Pancreas (tissue), 10 donors: ENCODE measurements around the gene ZMIZ1. TPM values are rescaled to one million over a fixed set of nuclear protein-coding genes. Genes with fewer than 3 reads are reported as not detected.
A peak's percentile ranks its signal among the peaks of the same experiment; 100 is the strongest.

Experiments used
- ATAC-seq, 4 donors: fragments of 200-7000 bp; cut with Tn5 transposase; one replicate each; pipeline versions ENCODE4 v1.8.0 to v1.9.1; 2020; ENCODE audit warnings: mild to moderate bottlenecking in 4 of 4, moderate library complexity in 4 of 4
- DNase-seq, 6 donors: peaks; one replicate each; pipeline ENCODE4 v3.0.0-alpha.2; 2020
- FAIRE-seq: peaks from 2 replicates; lab custom pipeline; 2012; peaks lifted over from hg19 to GRCh38; lab: Jason Lieb, UNC
- H3K27ac ChIP-seq, 4 donors: fragments of 200-600 bp; sonication (generic); 1 replicate in 3 of 4; 2 replicates in 1 of 4; pipeline versions ENCODE4 v1.5.0 to v1.8.0; 2020
- H3K27me3 ChIP-seq, 4 donors: fragments of 200-600 bp; one replicate each; pipeline ENCODE4 v1.8.0; 2021
- H3K36me3 ChIP-seq, 3 donors: fragments of 200-600 bp; sonication (generic) in 1 of 3; one replicate each; pipeline versions ENCODE4 v1.5.0 to v1.8.0; 2020 to 2021
- H3K4me1 ChIP-seq, 3 donors: fragments of 200-600 bp; one replicate each; pipeline ENCODE4 v1.8.0; 2021
- H3K4me3 ChIP-seq, 4 donors: fragments of 200-600 bp; sonication (generic) in 2 of 4; one replicate each; pipeline versions ENCODE4 v1.5.0 to v1.8.0; 2020 to 2021
- H3K9me3 ChIP-seq, 4 donors: fragments of 200-600 bp; one replicate each; pipeline ENCODE4 v1.8.0; 2021
- CTCF ChIP-seq, 4 donors: fragments of 200-600 bp; sonication (generic) in 3 of 4; IDR thresholded peaks; one replicate each; pipeline versions ENCODE4 v1.5.0 to v1.8.0; 2021; ENCODE audit warnings: antibody characterized with exemption in 4 of 4
- WGBS, 2 donors: extraction: QIAGEN DNeasy Blood & Tissue Kit; methylation state at CpG; one replicate each; pipeline ENCODE4 v1.1.7; 2013; 5-methylcytosine and 5-hydroxymethylcytosine counted together
- intact Hi-C, 3 donors: fragments of 100-400 bp; cut with DNase I; formaldehyde crosslinking; loops; one replicate each; pipeline versions ENCODE4 v1.11.1 to v1.14.2; 2022
- polyA plus RNA-seq, 2 donors: library from polyadenylated mRNA; stranded (reverse); fragments of 200-250 nt; gene quantifications; one replicate each; pipeline ENCODE4 v1.2.3, GENCODE V29; 2013
- total RNA-seq, 6 donors: library from RNA; stranded (reverse); fragmentation: NEBNext Ultra II Directional in 4 of 6; extraction: Animal tissue kit (Norgen Biotek cat#: 25700) in 4 of 6; gene quantifications; one replicate each; pipeline versions ENCODE4 v1.2.1 to v1.2.4, GENCODE V29; 2021 to 2023
- donor health status: healthy with polysubstance abuse.
- donor health status: DM: no; HTN: no; CAD: no; lungs with moderate emphysema.
- donor health status: DM: no; HTN: no; CAD: no.
- donor health status: control.
- donor health status: control.
- donor health status: Bipolar disorder and iron deficiency.
- donor health status: DM: yes; HTN: yes; CAD: no.
- donor health status: DM: no; HTN: no; CAD: no.
- donor health status: DM: no; HTN: no; CAD: no.
- donor health status: DM: yes; HTN: yes; CAD: no.

Gene ZMIZ1
- total and polyA plus RNA-seq, 8 donors: 14.5 to 45.0 (median 21.9) TPM

DNA sequence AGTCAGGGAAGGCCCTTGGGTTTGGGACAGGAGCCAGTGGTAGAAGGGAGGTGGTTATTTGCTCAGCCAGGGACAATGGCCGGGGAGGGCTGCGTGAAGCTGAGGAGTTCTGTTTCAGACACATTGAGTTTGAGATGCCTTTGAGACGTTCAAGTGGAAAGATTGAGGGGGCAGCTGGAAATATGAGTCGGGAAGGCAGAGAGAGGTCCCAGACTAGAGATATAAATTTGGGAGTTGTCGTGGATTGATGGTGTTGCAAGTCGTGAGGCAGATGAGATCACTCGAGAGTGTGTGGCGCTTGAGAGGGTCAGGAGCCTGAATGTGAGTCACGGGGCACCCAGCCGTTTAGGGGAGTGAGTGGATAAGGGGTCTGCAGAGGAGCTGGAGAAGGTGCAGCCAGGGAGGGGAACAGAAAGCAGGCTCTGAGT is 73.3 kb downstream of the ZMIZ1 start:
- H3K4me1 ChIP-seq: peaks cover 4 to 19% (median 13%) of the 10 kb centered on the region in 3 donors
- peaks cover 0 to 23% (median 7%) of the 10 kb centered on the region in 3 donors for H3K36me3 ChIP-seq
- TF ChIP-seq CTCF (IDR thresholded peaks at IDR 0.05): no peak
- FAIRE-seq: no peak
- no peak for ATAC-seq
- H3K4me3 ChIP-seq: no peak overlapping the region
- no peak overlapping the region for H3K27ac ChIP-seq
- intact Hi-C loops: no loop called here
- WGBS, 2 donors: 81% methylated on average over 10 of the region's 10 CpGs
- no peaks in the 10 kb centered on the region for H3K27me3 ChIP-seq
- no peaks in the 10 kb centered on the region for H3K9me3 ChIP-seq
- no peak for DNase-seq

DNA sequence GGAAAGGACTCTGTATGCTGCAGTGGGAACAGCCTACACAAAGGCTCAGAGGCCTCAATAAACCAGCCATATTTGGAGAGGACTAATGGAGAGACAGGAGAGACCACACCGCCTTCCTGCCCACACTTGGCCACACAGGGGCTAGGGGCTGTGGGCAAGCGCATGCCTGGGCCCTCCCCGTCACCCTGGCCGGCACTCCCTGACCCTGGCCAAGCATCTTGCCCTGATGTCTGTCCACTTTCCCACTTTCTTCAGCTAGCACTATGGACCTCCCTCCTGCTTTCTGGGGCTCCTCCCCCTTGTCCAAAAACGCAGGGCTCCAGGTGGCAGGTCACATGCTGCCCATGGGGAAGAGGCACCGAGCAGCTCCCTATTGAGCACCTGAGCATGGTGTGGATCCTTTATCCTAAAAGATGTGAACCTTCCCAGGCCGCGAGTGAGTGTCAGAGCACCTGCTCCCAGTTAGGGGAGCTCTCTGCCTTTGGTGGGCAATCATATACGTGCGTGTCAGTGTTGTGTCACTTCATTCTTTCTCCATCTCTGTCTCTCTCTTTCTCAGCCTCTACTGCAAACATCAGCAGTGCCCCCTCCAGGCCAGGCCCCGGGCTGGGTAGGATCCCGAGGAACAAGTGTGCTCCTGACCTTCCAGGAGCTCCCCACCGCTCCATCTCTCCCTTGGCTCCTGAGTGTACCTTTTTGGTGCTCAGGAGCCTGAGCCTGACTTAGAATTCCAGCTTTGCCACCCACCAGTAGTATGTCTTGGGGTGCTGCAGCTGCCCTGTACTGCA is 74.0 kb downstream of the ZMIZ1 start:
- Histone ChIP-seq H3K27ac (no peak overlapping the region), H3K9me3 (no peaks in the 10 kb centered on the region), H3K27me3 (no peaks in the 10 kb centered on the region), H3K4me1 (peaks cover 4 to 22% (median 13%) of the 10 kb centered on the region in 3 donors), H3K36me3 (peaks cover 0 to 23% (median 7%) of the 10 kb centered on the region in 3 donors), H3K4me3 (no peak overlapping the region)
- intact Hi-C loops: no loop called here
- DNase-seq (no peak), FAIRE-seq (no peak), ATAC-seq (no peak)
- no peak for TF ChIP-seq CTCF (IDR thresholded peaks at IDR 0.05)
- WGBS, 2 donors: 80 to 83% methylated on average over 13 of the region's 13 CpGs

- DNase-seq: no peak
- FAIRE-seq: no peak
- Histone ChIP-seq H3K27ac (no peak overlapping the region), H3K4me3 (no peak overlapping the region), H3K27me3 (no peaks in the 10 kb centered on the region), H3K4me1 (peaks cover 4 to 28% (median 13%) of the 10 kb centered on the region in 3 donors), H3K9me3 (no peaks in the 10 kb centered on the region), H3K36me3 (peaks cover 0 to 23% (median 7%) of the 10 kb centered on the region in 3 donors)
- intact Hi-C loops: no loop called here
- ATAC-seq: no peak
- WGBS, 2 donors: 89 to 91% methylated on average over 11 of the region's 11 CpGs
- TF ChIP-seq CTCF (IDR thresholded peaks at IDR 0.05): no peak
Measured at GRCh38 chr10:79143879-79144278, 75.1 kb downstream of the ZMIZ1 start.

DNA sequence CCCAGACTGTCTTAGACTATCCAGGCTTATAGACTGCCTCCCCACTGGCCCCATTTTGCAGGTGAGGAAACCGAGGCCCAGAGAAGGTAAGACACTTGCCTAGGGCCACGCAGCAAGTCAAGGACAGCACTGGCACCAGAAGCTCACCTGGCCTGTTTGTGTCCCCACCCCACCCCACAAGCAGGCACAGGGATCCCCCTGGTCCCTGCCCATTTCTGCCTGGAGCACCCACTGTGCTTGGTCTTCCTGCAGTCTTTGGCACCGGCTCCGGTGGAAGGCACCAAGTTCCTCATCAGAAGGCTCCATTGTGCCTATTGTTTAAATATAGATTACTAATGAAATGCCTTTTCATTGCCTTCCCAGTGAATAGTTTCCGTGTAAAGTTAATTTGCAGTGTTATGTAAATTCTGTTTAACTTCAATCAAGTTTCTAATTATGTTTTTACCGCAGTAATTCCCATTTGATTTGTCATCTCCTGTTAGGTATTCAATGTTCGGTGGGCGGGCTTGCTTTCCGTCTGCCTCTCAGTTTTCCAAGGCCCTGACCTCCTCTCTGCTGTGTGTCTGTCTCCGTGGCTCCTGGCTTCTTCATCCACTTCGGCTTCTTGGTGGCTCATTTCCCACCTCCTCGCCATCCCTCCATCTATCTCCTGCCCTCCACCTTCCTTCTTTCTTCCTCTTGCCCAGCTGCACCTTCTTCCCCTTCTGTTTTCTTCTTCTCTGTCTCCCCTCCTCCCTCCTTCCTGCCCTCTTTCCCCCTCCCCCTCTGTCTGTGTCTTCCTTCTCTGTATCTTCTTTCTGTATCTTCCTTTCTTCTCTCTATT is 75.8 kb downstream of the ZMIZ1 start:
- Histone ChIP-seq H3K4me3 (no peak overlapping the region), H3K9me3 (no peaks in the 10 kb centered on the region), H3K36me3 (peaks cover 0 to 23% (median 7%) of the 10 kb centered on the region in 3 donors), H3K4me1 (peaks cover 4 to 34% (median 13%) of the 10 kb centered on the region in 3 donors), H3K27ac (peak overlapping the region in 1 of 4 donors; percentile 11), H3K27me3 (no peaks in the 10 kb centered on the region)
- DNase-seq (no peak), FAIRE-seq (no peak), ATAC-seq (no peak)
- TF ChIP-seq CTCF (IDR thresholded peaks at IDR 0.05): no peak
- intact Hi-C loops: no loop called here
- WGBS, 2 donors: 70 to 75% methylated on average over 12 of the region's 12 CpGs
